Natural killer cell (primary cell): ENCODE results near the gene GPC5. TPM values are rescaled to one million over a fixed set of nuclear protein-coding genes. Genes with fewer than 3 reads are reported as not detected.

Experiments used
- ATAC-seq, 3 donors: fragments of 150-1000 bp in 2 of 3; fragments of 200-7000 bp in 1 of 3; cut with Tn5 transposase; 1 replicate in 1 of 3; 2 replicates in 2 of 3; pipeline ENCODE4 v1.10.0; 2021; ENCODE audit warnings: mild to moderate bottlenecking in 2 of 3, moderate library complexity in 2 of 3
- DNase-seq, 2 donors: peaks; one replicate each; pipeline versions ENCODE4 v3.0.0 to v3.0.0-alpha.2; 2013 to 2021; ENCODE audit warnings: mixed read lengths in 1 of 2
- H3K27ac ChIP-seq: one replicate; pipeline ENCODE4 v1.5.1; 2013; ENCODE audit warnings: mild to moderate bottlenecking, low read length
- H3K27me3 ChIP-seq: one replicate; pipeline ENCODE4 v1.6.1; 2013; ENCODE audit warnings: low read length; ENCODE audit not compliant: control insufficient read depth, insufficient read depth
- H3K36me3 ChIP-seq: one replicate; pipeline ENCODE4 v1.6.1; 2013; ENCODE audit warnings: low read length; ENCODE audit not compliant: control insufficient read depth, insufficient read depth
- H3K4me1 ChIP-seq: one replicate; pipeline ENCODE4 v1.6.1; 2013; ENCODE audit warnings: low read length; ENCODE audit not compliant: control insufficient read depth, insufficient read depth
- H3K4me3 ChIP-seq: one replicate; pipeline ENCODE4 v1.5.1; 2013; ENCODE audit warnings: low read length
- H3K9me3 ChIP-seq: one replicate; pipeline ENCODE4 v1.6.1; 2013; ENCODE audit warnings: low read length; ENCODE audit not compliant: control insufficient read depth, insufficient read depth
- H3K27ac Mint-ChIP-seq, 2 donors: one replicate each; pipeline ENCODE4 v1.8.0; 2022; ENCODE audit warnings: mild to moderate bottlenecking in 2 of 2, mixed read lengths in 2 of 2, moderate library complexity in 1 of 2
- H3K27me3 Mint-ChIP-seq, 2 donors: one replicate each; pipeline ENCODE4 v1.8.0; 2022; ENCODE audit warnings: low read depth in 2 of 2, mixed read lengths in 2 of 2
- H3K36me3 Mint-ChIP-seq: one replicate; pipeline ENCODE4 v1.8.0; 2022; ENCODE audit warnings: mixed read lengths
- H3K4me1 Mint-ChIP-seq, 2 donors: one replicate each; pipeline ENCODE4 v1.8.0; 2022; ENCODE audit warnings: mixed read lengths in 2 of 2
- H3K4me3 Mint-ChIP-seq: one replicate; pipeline ENCODE4 v1.8.0; 2022; ENCODE audit warnings: mild to moderate bottlenecking, moderate library complexity, mixed read lengths
- H3K9me3 Mint-ChIP-seq, 2 donors: one replicate each; pipeline ENCODE4 v1.8.0; 2022; ENCODE audit warnings: mixed read lengths in 2 of 2
- WGBS: methylation state at CpG from one replicate; pipeline ENCODE4 v1.1.7; 2013; ENCODE audit warnings: missing lambda C conversion rate; ENCODE audit not compliant: insufficient coverage; 5-methylcytosine and 5-hydroxymethylcytosine counted together
- intact Hi-C: fragments of 100-400 bp; cut with micrococcal nuclease; formaldehyde crosslinking; loops from one replicate; pipeline ENCODE4 v1.14.2; 2022
- total RNA-seq, 4 donors: library from RNA; stranded (reverse); fragments of 120-200 nt in 1 of 4; gene quantifications; one replicate each; pipeline versions ENCODE4 v1.2.3 to v1.2.4, GENCODE V29; 2013 to 2022
- TF ChIP-seq, protein P1 (sequence below): fragments of 200-600 bp; IDR thresholded peaks from one replicate; pipeline ENCODE4 v1.8.0; 2022; ENCODE audit warnings: antibody characterized with exemption

The GPC5 gene
- total RNA-seq, 3 donors from 2014 or later (not counting 1 experiment from before 2014, with no cell fraction given) = not detected

DNA sequence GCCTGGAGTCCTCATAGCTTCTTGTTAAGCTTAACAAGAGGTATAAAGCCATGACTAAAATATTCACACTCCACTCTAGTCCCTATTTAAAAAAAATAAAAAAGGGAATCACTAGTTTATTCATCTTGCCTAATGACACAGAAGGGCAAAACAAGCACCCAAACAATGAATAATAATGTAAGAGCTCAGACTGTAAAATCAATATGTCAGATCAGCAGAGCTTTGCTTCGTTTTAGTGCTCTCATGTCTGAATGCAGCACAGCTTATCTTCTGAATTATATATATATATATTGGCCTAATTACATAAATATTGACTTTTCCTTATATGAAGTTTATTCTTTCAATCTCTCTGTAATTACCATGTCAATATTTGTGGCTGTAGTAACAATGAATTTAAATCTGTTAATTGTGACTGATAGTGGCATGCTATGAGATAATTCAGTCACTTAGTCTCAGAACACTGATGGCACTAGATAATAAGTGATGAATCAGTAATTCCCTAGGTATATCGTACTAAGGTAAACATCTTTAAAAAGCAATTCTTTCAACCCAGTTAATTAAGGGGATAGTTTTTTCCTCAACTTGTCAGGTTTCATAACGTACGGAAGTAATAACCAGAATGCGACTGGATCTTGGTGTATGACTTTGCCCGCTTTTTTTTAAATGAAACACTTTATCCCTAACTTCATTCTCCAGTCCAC lies 1466.3 kb downstream of the GPC5 start:
- H3K36me3 Mint-ChIP-seq = peaks cover 7% of the 10 kb centered on the region
- Histone ChIP-seq H3K36me3 (no peaks in the 10 kb centered on the region), H3K4me3 (no peak overlapping the region), H3K27ac (no peak overlapping the region), H3K9me3 (no peaks in the 10 kb centered on the region), H3K27me3 (no peaks in the 10 kb centered on the region), H3K4me1 (no peaks in the 10 kb centered on the region)
- no peaks in the 10 kb centered on the region for H3K27me3 Mint-ChIP-seq
- no peaks in the 10 kb centered on the region for H3K4me1 Mint-ChIP-seq
- intact Hi-C loops = no loop called here
- WGBS = 100% methylated on average over 3 of the region's 6 CpGs
- H3K27ac Mint-ChIP-seq = no peak overlapping the region
- ATAC-seq (no peak), DNase-seq (no peak)
- TF ChIP-seq, protein P1, sequence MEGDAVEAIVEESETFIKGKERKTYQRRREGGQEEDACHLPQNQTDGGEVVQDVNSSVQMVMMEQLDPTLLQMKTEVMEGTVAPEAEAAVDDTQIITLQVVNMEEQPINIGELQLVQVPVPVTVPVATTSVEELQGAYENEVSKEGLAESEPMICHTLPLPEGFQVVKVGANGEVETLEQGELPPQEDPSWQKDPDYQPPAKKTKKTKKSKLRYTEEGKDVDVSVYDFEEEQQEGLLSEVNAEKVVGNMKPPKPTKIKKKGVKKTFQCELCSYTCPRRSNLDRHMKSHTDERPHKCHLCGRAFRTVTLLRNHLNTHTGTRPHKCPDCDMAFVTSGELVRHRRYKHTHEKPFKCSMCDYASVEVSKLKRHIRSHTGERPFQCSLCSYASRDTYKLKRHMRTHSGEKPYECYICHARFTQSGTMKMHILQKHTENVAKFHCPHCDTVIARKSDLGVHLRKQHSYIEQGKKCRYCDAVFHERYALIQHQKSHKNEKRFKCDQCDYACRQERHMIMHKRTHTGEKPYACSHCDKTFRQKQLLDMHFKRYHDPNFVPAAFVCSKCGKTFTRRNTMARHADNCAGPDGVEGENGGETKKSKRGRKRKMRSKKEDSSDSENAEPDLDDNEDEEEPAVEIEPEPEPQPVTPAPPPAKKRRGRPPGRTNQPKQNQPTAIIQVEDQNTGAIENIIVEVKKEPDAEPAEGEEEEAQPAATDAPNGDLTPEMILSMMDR = no peak
- no peak overlapping the region for H3K4me3 Mint-ChIP-seq
- H3K9me3 Mint-ChIP-seq = peaks cover 0 to 14% of the 10 kb centered on the region in 2 donors

DNA sequence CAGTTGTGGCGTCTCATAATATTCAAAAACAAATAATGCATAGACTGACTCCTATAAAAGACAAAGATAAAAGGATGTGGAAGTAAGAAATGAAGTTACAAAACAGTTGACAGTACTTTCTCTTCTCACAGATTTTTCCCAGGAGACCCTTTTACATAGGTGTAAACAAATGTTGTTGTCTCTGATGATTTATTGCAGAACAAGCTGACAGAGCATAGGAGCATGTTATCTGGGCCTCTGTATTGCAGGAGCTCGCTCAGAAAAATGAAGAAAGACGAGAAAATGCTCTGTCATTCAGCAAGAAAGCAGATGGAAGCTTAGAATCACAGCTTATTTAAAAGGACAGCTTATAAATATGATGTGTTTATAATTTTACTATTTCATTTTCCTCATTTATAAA lies 1474.6 kb downstream of the GPC5 start:
- intact Hi-C loops = no loop called here
- no peaks in the 10 kb centered on the region for H3K36me3 Mint-ChIP-seq
- no peaks in the 10 kb centered on the region for H3K36me3 ChIP-seq
- no peak overlapping the region for H3K4me3 ChIP-seq
- H3K27ac ChIP-seq = no peak overlapping the region
- H3K27me3 ChIP-seq = no peaks in the 10 kb centered on the region
- DNase-seq (no peak), ATAC-seq (no peak)
- no peak overlapping the region for H3K27ac Mint-ChIP-seq
- no peak overlapping the region for H3K4me3 Mint-ChIP-seq
- 62% methylated on average over 2 of the region's 3 CpGs for WGBS
- TF ChIP-seq, protein P1 = no peak
- H3K4me1 Mint-ChIP-seq = no peaks in the 10 kb centered on the region
- no peaks in the 10 kb centered on the region for H3K4me1 ChIP-seq
- peaks cover 7 to 22% of the 10 kb centered on the region in 2 donors for H3K9me3 Mint-ChIP-seq
- H3K27me3 Mint-ChIP-seq = no peaks in the 10 kb centered on the region
- no peaks in the 10 kb centered on the region for H3K9me3 ChIP-seq

DNA sequence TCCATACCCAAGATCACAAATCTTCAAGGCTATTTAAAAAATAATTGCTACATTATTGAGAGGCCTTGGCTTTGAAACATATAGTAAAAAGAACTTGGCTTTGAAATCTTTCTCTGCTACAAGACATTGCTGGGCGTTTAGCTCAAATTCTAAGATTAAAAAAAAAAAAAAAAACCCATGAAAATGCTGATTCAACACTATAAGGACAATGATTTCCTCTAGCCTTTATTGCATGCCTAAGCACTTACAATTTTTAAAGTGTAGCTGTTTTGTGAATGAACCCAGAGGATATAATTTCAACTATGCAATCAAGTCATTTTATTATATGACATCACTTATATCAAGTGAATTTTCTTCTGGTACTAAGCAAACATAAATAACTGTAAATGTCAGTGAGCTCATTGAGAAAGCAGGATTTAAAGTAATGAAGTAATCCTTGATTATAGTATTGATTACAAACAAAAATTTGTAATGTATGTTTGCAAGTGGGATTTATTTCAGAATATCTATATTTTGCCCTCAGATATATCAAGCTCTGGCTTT lies 1488.2 kb downstream of the GPC5 start:
- H3K9me3 ChIP-seq = peaks cover 4% of the 10 kb centered on the region
- H3K36me3 ChIP-seq = no peaks in the 10 kb centered on the region
- no peak for DNase-seq
- H3K4me1 ChIP-seq = no peaks in the 10 kb centered on the region
- H3K27me3 Mint-ChIP-seq = no peaks in the 10 kb centered on the region
- no peaks in the 10 kb centered on the region for H3K27me3 ChIP-seq
- WGBS = 69% methylated on average over 1 of the region's 1 CpG
- H3K27ac ChIP-seq = no peak overlapping the region
- peaks cover 10 to 14% of the 10 kb centered on the region in 2 donors for H3K9me3 Mint-ChIP-seq
- no peaks in the 10 kb centered on the region for H3K4me1 Mint-ChIP-seq
- H3K36me3 Mint-ChIP-seq = peaks cover 14% of the 10 kb centered on the region
- intact Hi-C loops = no loop called here
- no peak overlapping the region for H3K4me3 Mint-ChIP-seq
- H3K27ac Mint-ChIP-seq = no peak overlapping the region
- TF ChIP-seq, protein P1 = no peak
- ATAC-seq = no peak
- H3K4me3 ChIP-seq = no peak overlapping the region
